Heart left ventricle (tissue), 16 donors: ENCODE results near the gene SSX2IP. TPM values are rescaled to one million over a fixed set of nuclear protein-coding genes. Genes with fewer than 3 reads are reported as not detected.

Experiments used
- ATAC-seq, 4 donors: fragments of 200-7000 bp; cut with Tn5 transposase; one replicate each; pipeline ENCODE4 v1.9.1; 2020 to 2022; ENCODE audit warnings: moderate library complexity in 4 of 4, mild to moderate bottlenecking in 3 of 4, moderate number of reproducible peaks in 1 of 4
- DNase-seq, 5 donors: peaks; one replicate each; pipeline ENCODE4 v3.0.0-alpha.2; 2020
- H3K27ac ChIP-seq, 12 donors: fragments of 200-600 bp; sonication (generic) in 4 of 12; one replicate each; pipeline versions ENCODE4 v1.5.0 to v1.8.0; 2016 to 2022; ENCODE audit warnings: mild to moderate bottlenecking in 2 of 12
- H3K27me3 ChIP-seq, 9 donors: fragments of 200-600 bp; sonication (generic) in 2 of 9; one replicate each; pipeline versions ENCODE4 v1.5.1 to v1.8.0; 2016 to 2022; ENCODE audit warnings: mild to moderate bottlenecking in 3 of 9
- H3K36me3 ChIP-seq, 9 donors: fragments of 200-600 bp; sonication (generic) in 2 of 9; one replicate each; pipeline versions ENCODE4 v1.5.0 to v1.8.0; 2018 to 2022; ENCODE audit warnings: mild to moderate bottlenecking in 2 of 9
- H3K4me1 ChIP-seq, 12 donors: fragments of 200-600 bp; sonication (generic) in 4 of 12; one replicate each; pipeline versions ENCODE4 v1.5.0 to v1.8.0; 2016 to 2022; ENCODE audit warnings: mild to moderate bottlenecking in 3 of 12
- H3K4me3 ChIP-seq, 12 donors: fragments of 200-600 bp; sonication (generic) in 4 of 12; one replicate each; pipeline versions ENCODE4 v1.5.0 to v1.8.0; 2017 to 2022; ENCODE audit warnings: mild to moderate bottlenecking in 9 of 12, moderate library complexity in 4 of 12
- H3K9me3 ChIP-seq, 12 donors: fragments of 200-600 bp; sonication (generic) in 4 of 12; one replicate each; pipeline versions ENCODE4 v1.5.0 to v1.8.0; 2016 to 2022; ENCODE audit warnings: mild to moderate bottlenecking in 1 of 12
- CTCF ChIP-seq, 12 donors: fragments of 200-600 bp; sonication (generic) in 4 of 12; IDR thresholded peaks; one replicate each; pipeline versions ENCODE4 v1.5.0 to v1.8.0; 2018 to 2022; ENCODE audit warnings: antibody characterized with exemption in 12 of 12, mild to moderate bottlenecking in 5 of 12
- POLR2A ChIP-seq, 2 donors: fragments of 450-650 bp; IDR thresholded peaks; one replicate each; pipeline ENCODE4 v1.6.1; 2017; ENCODE audit warnings: antibody characterized with exemption in 2 of 2, mild to moderate bottlenecking in 2 of 2, moderate library complexity in 2 of 2
- WGBS, 4 donors: extraction: QIAGEN DNeasy Blood & Tissue Kit in 2 of 4; methylation state at CpG; one replicate each; pipeline versions ENCODE4 v1.1.5 to v1.1.7; 2013 to 2018; 5-methylcytosine and 5-hydroxymethylcytosine counted together
- intact Hi-C, 10 donors: fragments of 100-400 bp; cut with DNase I; formaldehyde crosslinking; loops; one replicate each; pipeline versions ENCODE4 v1.11.1 to v1.14.2; 2022
- polyA plus RNA-seq, 2 donors: library from polyadenylated mRNA; stranded (reverse); fragments of 200-250 nt; gene quantifications; one replicate each; pipeline ENCODE4 v1.2.3, GENCODE V29; 2013
- total RNA-seq, 9 donors: library from RNA; depleted of rRNA in 2 of 9; stranded (reverse); fragments of >200 nt in 2 of 9; fragmentation: NEBNext Ultra II Directional in 3 of 9; extraction: Animal tissue kit (Norgen Biotek cat#: 25700) in 3 of 9; gene quantifications; one replicate each; pipeline versions ENCODE4 v1.1.0 to v1.2.4, GENCODE V29; 2016 to 2023
- donor health status: ischemic (EF 13 %, LVEDD 7.1; RV severe dilation, severe dysfunction).
- donor health status: healthy with polysubstance abuse.
- donor health status: DM: no; HTN: yes; CAD: no.
- donor health status: DM: no; HTN: no; CAD: no.
- donor health status: ischemic (EF 25% LVEDD 6.9; RV normal size, moderate dysfunction).
- donor health status: ischemic (EF 25% LVEDD 5.7; RV mildly dilated, moderate dysfunction).
- donor health status: healthy.
- donor health status: DM: yes; HTN: yes; CAD: no.
- donor health status: ischemic (EF 35%, LVEDD 5.7; RV mildly dilated, moderate dysfunction).
- donor health status: nonischemic (EF 11% LVEDD 7.7; RV severe dilation, severe dysfunction).
- donor health status: DM: yes; HTN: yes; CAD: no.
- donor health status: PGD.
- donor health status: ischemic (EF 29% LVEDD 5.4; RV normal size, mild dysfunction).
- donor health status: nonischemic (EF 23%, LVEDD 6.1; RV moderate dilation, normal function).

The SSX2IP gene
- total and polyA plus RNA-seq, 11 donors = 2.6 to 18.5 (median 13.7) TPM

DNA sequence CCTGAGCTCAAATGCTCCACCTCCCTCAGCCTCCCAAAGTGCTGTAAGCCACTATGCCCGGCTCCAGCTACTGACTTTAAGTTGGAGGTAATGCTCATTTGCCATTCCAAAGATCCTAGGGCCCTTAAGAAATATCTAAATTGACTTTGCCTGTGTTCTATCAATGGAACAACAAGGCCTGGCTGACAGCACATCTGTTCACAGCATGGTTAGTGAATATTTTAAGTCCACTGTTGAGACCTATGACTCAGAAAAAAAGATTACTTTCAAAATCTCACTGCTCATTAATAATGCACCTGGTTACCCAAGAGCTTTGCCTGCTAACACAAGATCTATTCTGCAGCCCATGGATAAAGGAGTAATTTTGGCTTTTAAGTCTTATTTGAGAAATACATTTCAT lies 3.5 kb upstream of the SSX2IP start:
- H3K27me3 ChIP-seq = no peaks in the 10 kb centered on the region
- no peaks in the 10 kb centered on the region for H3K9me3 ChIP-seq
- H3K36me3 ChIP-seq = no peaks in the 10 kb centered on the region
- H3K4me1 ChIP-seq = peaks cover 0 to 28% (median 13%) of the 10 kb centered on the region in 12 donors
- TF ChIP-seq CTCF (IDR thresholded peaks at IDR 0.05) = no peak
- TF ChIP-seq POLR2A (IDR thresholded peaks at IDR 0.05) = no peak
- DNase-seq (no peak), ATAC-seq (no peak)
- H3K4me3 ChIP-seq = no peak overlapping the region
- WGBS, 4 donors = 78 to 100% (median 81%) methylated on average over 1 of the region's 1 CpG
- H3K27ac ChIP-seq = no peak overlapping the region
- intact Hi-C loops = loop anchor here in 2 of 10 donors (2.0 to 10.0 kb wide), 2 partner anchors 71 to 389 kb away; partner anchors contain the start of gene SAMD13 (in 1 of the 2)

GRCh38 chr1:84693005-84693404 lies 2.7 kb upstream of the SSX2IP start:
- DNase-seq (no peak), ATAC-seq (no peak)
- TF ChIP-seq CTCF (IDR thresholded peaks at IDR 0.05) (no peak), POLR2A (IDR thresholded peaks at IDR 0.05) (no peak)
- Histone ChIP-seq H3K27me3 (no peaks in the 10 kb centered on the region), H3K4me1 (peaks cover 0 to 31% (median 12%) of the 10 kb centered on the region in 12 donors), H3K27ac (peak overlapping the region in 1 of 12 donors; percentile 78), H3K4me3 (peak overlapping the region in 1 of 12 donors; percentile 34), H3K36me3 (no peaks in the 10 kb centered on the region), H3K9me3 (no peaks in the 10 kb centered on the region)
- intact Hi-C loops = loop anchor here in 2 of 10 donors (2.0 to 10.0 kb wide), 2 partner anchors 70 to 388 kb away; partner anchors contain the start of gene SAMD13 (in 1 of the 2)
- WGBS, 4 donors = 83 to 90% (median 86%) methylated on average over 2 of the region's 2 CpGs

- Histone ChIP-seq H3K27me3 (no peaks in the 10 kb centered on the region), H3K27ac (peak overlapping the region in 1 of 12 donors; percentile 78), H3K4me3 (no peak overlapping the region), H3K9me3 (no peaks in the 10 kb centered on the region), H3K36me3 (no peaks in the 10 kb centered on the region), H3K4me1 (peaks cover 0 to 31% (median 10%) of the 10 kb centered on the region in 12 donors)
- WGBS, 4 donors = 82 to 95% (median 93%) methylated on average over 6 of the region's 6 CpGs
- intact Hi-C loops = loop anchor here in 2 of 10 donors (2.0 to 10.0 kb wide), 2 partner anchors 70 to 388 kb away; partner anchors contain the start of gene SAMD13 (in 1 of the 2)
- ATAC-seq = no peak
- no peak for DNase-seq
- TF ChIP-seq CTCF (IDR thresholded peaks at IDR 0.05) (no peak), POLR2A (IDR thresholded peaks at IDR 0.05) (no peak)
These were observed 2.1 kb upstream of the SSX2IP start for GRCh38 chr1:84692391-84692790.

DNA sequence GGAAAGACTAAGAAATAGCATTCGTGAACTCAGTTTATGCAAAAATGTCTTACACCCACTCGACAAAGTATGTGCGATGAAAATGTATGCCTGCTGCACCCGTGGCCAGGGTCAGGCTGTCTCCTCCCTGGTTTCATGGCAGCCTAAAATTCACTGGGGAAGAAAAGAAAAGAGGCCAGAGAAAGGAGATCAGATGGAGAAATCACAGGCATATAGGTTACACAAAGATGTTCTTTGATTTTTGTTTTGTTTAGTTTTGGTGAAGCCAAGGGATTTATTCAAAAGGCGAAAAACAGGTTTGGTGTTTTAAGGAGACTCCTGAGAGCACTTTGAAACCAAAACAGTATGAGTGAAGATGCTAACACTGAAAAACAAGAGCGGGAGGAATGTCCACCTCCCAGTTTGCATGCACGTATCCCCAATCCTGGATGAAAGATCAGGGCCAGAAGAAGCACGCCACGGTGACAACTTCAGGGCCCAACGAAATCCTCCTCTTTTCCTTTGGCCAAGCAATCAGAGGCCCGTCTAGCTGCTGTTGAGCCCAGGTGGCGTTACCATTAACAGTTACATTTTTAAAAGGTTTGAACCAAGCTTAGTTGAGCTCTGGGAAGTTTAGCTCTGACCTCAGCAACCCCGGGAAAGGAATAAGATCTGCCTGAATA lies 992 bp upstream of the SSX2IP start:
- no peaks in the 10 kb centered on the region for H3K27me3 ChIP-seq
- no peak for DNase-seq
- H3K4me1 ChIP-seq = peaks cover 0 to 31% (median 10%) of the 10 kb centered on the region in 12 donors
- H3K27ac ChIP-seq = peak overlapping the region in 11 of 12 donors; percentile 44 to 90 (median 83)
- no peak for ATAC-seq
- intact Hi-C loops = loop anchor here in 1 of 10 donors (10.0 kb wide), 1 partner anchor 386 kb away; the partner anchor contains the start of gene SAMD13
- H3K36me3 ChIP-seq = no peaks in the 10 kb centered on the region
- peak overlapping the region; percentile 65 to 96 (median 88) for H3K4me3 ChIP-seq
- TF ChIP-seq CTCF (IDR thresholded peaks at IDR 0.05) (no peak), POLR2A (IDR thresholded peaks at IDR 0.05) (no peak)
- no peaks in the 10 kb centered on the region for H3K9me3 ChIP-seq
- 44 to 55% (median 50%) methylated on average over 13 of the region's 13 CpGs for WGBS, 4 donors
